GM19193 (cell line): ENCODE results near the gene CRX.

ENCODE experiments used
- POLR2A ChIP-seq: IDR thresholded peaks from 4 replicates; pipeline ENCODE4 v1.6.1; 2011; ENCODE audit not compliant: insufficient read depth, insufficient read length; ENCODE audit errors: extremely low read depth

CRX gene

DNA sequence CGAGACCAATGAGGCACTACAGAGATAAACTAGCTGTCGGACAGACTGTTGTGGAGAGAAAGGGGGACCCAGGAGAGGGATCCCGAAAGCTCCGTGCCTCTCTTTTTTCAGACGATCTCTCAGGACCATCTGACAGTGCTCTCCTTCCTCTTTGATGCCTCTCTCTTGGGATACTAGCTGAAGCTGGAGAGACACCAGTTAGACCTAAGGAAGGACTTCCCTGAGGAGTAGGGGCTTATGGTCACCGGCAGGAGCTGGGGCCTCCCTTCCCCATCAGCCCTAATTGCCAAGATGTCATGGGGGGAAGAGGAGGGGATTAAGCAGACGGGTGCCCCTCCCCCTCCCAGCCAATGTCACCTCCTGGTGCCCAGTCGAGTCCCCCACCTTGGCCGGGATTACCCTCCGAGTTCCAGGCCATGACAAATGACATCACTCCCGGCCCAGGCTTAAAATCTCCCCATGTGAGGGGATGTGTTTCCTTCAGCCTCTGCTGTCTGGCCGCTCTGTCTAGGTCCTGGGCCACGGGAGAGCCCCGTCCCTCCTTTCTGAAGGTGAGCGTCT is at the start of gene CRX:
Gene CRX, plus strand, starts transcription at position 478 of the 561 bp plus-strand sequence. CDS start 12,507 bp downstream, outside the sequence.
- TF ChIP-seq POLR2A: no peak

DNA sequence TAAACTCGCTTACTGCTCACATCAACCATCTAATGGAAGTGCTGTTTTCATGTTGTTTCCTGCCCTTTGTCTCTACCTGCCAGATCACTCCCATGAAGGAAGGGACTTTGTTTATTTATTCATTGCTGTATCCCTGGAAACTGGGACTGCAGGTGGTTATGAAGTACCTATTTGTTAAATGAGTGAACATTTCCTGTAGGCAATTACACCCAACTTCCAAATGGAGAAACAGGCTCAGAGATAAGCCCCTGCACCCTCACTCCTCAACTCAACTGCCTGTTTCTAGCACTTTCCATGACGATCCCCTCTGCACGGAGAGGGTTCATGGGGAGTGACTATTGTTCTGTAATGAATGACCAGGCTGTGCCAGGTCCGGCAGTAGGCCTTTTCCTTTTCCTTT is 45.2 kb upstream of the CRX start:
- no peak for TF ChIP-seq POLR2A

DNA sequence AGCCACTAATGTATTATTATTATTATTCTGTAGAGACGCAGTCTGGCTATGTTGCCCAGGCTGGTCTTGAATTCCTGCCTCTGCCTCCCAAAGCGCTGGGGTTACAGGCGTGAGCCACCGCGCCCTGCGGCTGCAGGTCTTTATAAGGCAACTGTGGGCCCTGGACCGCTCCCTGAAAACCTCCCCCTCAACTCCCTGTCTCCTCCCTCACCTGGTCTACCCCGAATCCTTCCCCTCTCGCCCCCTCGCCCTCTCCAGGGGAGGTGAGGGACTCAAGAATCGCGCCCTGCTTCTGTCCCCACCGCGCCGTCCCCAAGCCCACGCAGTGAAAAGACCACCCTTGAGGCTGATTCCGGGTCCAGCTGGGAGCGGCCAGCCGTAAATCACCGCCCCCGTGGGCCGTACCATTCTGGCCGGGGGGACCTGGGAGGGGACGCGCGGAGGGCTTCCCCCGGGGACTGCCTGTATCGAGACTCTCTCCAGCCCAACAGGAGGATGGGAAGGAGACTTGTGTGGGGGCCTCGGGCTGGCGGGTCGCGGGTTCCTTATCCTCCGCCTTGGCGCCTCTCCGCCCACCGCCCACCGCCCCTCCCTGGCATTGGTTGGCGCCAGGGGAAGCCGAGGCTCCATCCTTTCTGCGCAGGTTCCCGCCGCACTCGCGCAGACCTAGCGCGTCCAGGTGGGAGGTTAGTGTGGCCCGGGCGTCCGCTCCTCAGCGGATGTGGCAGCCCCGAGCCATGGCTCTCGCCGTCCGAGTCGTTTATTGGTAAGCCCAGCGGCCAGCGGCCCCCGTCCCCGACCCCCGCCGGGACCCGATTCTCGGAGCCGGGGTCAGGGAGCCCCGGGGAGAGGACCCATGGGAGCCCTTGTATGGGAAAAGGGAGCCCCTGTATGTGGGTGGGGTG is 43.4 kb upstream of the CRX start, which contains the start of gene SELENOW:
Gene SELENOW, plus strand, starts transcription at position 655 of the 905 bp plus-strand sequence. Its CDS starts 83 bp downstream, at position 738.
- TF ChIP-seq POLR2A: peak; percentile 98

DNA sequence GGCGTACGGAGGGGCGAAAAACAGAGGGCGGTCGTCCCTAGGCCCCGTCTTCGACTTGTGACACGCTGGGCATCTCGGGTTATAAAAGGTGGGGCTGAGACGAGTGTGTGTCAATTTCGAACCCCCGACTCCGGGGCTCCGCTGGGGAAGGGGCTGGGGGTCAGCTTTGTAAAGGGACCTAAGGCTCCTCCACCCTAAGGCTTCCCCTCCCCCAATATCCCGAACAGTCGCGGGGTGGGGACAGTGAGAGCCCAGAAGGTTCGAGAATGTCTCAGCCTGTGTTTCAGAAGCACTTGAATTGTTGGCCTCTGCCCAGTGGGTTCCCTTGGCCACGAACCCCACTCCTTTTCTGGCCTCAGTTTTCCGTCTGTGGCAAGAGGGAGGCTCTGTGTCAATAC is 42.8 kb upstream of the CRX start:
- no peak for TF ChIP-seq POLR2A

DNA sequence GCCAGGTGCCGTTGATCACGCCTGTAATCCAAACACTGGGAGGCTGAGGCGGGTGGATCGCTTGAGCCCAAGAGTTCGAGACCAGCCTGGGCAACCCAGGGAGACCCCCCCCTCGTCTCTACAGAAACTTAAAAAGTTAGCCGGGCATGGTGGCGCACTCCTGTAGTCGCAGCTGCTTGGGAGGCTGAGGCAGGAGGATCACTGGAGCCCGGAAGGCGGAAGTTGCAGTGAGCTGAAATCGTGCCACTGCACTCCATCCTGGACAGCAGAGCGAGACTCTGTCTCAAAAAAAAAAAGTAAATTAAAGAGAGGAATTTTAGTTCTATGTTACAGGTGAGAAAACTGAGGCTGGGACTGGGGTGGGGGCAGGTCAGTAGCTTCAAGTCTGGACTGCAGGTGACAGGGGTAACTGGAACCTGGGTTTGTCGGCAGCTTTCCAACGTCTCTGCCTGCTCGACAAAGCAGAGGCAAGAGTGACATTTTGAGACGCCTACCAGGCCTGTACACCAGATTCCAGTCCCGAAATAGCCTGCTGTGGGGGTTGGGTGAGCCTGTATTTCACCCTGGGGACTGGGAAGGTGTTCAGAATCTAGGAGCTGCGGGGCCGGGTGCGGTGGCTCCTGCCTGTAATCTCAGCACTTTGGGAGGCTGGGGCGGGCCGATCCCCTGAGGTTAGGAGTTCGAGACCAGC is 42.1 kb upstream of the CRX start:
- no peak for TF ChIP-seq POLR2A

DNA sequence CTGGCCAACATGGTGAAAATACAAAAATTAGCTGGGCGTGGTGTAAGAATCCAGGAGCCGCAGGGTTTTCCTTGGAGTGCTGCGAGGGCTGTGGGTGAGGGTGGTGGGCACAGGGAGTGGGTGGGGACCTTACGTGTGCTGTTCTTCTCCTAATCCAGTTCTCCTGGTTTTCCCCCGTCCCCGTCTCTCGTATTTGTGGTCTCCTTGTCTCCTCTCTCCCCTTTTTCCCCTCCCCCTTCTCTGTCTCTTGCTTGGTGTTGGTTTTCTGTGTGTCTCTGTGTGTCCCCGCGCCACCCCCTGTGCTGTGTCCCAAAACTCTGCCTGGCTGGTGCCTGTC is 41.6 kb upstream of the CRX start:
- no peak for TF ChIP-seq POLR2A

DNA sequence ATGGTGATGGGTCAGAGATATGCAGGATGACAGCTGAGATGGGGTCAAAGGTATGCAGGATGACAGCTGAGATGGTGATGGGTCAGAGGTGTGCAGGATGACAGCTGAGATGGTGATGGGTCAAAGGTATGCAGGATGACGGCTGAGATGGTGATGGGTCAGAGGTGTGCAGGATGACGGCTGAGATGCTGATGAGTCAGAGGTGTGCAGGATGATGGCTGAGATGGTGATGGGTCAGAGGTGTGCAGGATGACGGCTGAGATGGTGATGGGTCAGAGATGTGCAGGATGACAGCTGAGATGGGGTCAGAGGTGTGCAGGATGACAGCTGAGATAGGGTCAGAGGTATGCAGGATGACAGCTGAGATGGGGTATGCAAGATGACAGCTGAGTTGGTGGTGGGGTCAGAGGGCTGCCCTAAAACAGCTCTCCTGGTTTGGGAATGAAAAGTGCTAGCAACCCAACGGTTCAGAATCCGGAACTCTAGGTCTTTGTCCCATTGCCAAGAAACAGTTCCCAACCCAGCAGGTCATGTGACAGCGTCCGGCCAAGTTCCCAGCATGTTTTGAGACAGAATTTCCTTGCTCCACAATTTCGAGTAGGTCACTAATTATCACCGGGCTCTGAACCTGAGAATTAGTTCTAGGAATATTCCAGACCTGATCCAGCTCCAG is 40.0 kb upstream of the CRX start:
- no peak for TF ChIP-seq POLR2A

DNA sequence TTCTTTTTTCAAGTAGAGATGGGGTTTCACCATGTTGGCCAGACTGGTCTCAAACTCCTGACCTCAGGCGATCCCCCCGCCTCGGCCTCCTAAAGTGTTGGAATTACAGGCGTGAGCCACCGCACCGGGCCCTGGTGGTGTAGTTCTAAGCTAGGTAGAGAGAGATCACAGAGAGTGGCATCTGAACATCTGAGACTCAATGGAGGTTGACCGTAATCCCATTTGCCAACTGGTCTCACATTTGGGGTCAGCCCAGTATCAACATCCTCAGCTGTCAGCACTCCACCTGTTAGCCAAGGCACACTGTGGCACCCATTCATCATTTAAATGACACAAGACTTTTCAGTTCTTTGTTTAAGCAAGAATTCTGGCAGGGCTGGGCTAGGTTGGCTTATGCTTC is 35.2 kb upstream of the CRX start:
- no peak for TF ChIP-seq POLR2A

DNA sequence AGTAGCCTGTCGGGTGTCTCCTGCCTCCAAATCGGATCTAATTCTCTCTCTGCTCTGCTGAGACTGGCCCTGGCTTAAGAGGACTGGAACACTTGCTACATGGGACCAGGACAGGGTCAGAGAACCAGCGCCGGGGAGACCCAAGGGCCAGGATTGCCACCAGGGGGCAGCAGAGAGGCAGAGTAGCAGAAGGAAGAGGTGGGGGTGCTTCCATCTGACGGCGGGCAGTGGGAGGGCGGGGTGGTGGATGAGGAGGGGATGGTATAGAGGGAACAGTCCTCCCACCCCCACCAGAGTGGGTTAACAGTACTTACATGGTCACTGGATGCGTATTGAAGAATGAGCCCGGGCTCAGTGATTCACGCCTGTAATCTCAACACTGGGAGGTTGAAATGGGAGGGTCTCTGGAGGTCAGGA is 31.3 kb upstream of the CRX start:
- no peak for TF ChIP-seq POLR2A

DNA sequence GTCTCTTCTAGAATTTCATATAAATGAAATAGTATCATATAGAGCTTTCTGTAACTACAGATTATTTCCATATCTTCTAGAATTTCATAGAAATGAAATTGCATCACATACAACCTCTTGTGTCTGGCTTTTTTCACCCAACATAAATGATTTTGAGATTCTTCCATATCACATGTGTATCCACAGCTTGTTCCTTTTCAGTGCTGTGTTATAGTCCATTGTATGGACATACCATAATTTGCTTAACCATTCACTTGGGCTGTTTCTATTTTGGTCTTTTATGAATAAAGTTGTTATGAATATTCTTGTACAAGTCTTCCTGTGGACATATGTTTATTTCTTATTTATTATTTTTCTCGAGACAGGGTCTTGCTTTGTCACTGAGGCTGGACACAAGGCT is 29.1 kb upstream of the CRX start:
- no peak for TF ChIP-seq POLR2A

DNA sequence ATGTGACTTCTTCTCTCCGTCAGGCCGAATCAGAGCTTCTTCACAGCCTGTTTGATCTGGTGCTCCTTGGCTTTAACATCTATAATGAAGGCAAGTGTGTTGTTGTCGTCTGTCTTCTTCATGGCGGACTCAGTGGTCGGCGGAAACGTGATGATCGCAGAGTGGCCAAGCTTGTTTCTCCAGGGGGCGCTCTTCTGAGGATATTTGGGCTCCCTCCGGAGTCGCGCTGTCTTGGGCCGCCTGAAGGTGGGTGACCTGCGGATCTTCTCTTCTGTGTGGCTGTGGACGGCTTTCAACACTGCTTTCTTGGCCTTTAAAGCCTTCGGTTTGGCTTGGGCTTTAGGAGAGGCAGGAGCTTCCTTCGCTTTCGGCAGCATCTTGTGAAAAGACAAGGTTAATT is 27.2 kb upstream of the CRX start:
- no peak for TF ChIP-seq POLR2A

DNA sequence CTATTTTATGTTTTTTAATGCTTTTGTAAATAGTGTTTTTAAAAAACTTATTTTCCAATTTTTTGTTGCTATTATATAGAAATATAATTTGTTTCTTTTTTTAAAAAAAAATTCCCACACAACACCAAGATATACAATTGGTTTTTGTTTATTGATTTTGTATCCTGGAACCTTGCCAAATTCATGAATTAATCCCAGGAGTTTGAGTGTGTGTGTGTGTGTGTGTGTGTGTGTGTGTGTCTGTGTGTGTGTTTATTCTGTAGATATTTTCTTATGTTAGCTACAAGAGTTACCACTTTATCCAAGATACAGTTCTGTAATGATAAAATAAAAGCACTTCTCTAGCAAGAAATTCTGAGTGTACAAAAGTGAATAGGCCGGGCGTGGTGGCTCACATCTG is 25.0 kb upstream of the CRX start:
- no peak for TF ChIP-seq POLR2A

DNA sequence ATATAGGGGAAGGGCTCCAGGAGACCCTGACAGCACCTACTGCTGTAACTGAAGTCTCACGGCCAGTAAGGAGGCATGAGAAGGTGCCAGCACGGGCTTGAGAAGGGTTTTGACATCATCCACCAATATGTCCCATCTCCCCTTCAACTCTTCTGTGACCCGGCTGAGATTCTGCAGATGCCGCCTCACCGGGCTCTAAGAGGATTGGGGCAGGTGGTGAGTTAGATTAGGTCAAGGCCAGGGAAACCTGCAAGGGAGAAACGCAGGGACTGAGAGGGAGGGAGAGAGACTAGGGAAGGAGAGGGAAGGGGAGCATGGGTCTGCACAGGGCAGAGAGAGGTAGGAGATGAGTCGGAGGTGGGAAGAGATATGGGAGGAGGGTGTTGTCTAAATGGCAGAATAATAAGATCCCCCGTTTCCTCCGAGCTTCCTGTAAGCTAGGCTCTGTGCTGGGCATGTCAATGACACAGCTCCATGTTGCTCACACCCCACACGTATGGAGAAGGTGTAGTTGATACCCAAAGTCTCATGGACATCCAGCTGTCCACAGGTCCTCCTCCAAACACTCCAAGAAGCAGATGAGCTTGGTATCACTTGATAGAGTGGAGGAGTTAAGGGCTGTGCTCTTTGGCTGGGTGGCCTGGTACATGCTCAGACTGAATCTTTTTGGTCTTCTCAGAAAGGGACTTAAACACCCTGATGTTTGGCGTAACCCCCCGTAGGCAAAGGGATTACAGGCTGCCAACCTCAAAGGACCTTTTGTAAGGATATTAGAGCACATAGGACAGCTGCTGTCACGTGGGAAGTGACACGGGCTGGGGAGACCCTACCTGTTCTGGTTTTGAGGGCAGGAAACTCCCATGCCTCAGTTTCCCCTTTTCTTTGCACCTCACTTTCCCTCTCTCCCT is 23.5 kb upstream of the CRX start:
- no peak for TF ChIP-seq POLR2A

DNA sequence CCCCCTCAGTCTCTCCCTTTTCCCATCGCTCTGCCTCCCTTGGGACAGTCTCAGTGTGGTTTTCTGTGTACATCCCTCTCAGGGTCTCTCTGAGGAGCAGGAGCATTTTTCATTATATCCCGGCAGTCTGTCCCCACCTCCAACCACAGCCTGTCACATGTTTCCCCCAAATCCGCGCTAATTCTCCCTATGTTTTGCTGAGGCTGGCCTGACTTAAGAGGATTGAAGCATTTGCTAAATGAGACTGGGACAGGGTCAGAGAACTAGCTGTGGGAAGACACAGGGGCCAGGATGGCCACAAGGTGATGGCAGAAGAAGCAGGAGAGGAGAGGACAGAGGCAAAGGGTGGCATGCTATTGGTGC is 22.9 kb upstream of the CRX start:
- TF ChIP-seq POLR2A: no peak
